ENCODE data around the gene MMEL1. TPM values are rescaled to one million over a fixed set of nuclear protein-coding genes. Genes with fewer than 3 reads are reported as not detected.

Gene MMEL1
- total RNA-seq, 4 donors from 2014 or later = 0.78 to 1.7 (median 0.80) TPM; not detected in 1

DNA sequence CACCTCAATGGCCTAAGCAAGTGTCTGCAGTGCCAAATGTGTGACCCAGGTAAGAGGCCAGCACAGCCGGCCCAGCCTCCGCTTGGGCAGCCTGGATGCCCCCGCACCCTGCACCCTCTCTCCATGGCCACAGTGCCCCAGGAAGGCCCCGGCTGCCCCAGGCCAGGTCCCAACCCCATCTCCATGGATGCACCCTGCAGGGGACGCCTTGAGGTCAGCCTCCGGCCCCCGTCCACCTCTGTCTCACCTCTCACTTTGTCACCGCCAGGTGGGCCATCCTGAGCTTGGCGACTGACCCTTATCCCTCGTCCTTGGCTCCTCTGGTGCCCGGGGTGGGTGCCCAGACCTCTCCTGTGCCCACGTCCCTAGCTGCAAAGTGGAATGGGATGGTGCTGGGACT is 74.4 kb downstream of the MMEL1 start:
- Histone ChIP-seq H3K9me3 (no peaks in the 10 kb centered on the region), H3K27ac (replicated peaks in 1 of 4) (no peak overlapping the region), H3K4me1 (peaks cover 29 to 64% (median 49%) of the 10 kb centered on the region in 4 donors), H3K36me3 (peaks cover 0 to 55% (median 49%) of the 10 kb centered on the region in 4 donors), H3K27me3 (no peaks in the 10 kb centered on the region), H3K4me3 (no peak overlapping the region)
- TF ChIP-seq, protein P1, sequence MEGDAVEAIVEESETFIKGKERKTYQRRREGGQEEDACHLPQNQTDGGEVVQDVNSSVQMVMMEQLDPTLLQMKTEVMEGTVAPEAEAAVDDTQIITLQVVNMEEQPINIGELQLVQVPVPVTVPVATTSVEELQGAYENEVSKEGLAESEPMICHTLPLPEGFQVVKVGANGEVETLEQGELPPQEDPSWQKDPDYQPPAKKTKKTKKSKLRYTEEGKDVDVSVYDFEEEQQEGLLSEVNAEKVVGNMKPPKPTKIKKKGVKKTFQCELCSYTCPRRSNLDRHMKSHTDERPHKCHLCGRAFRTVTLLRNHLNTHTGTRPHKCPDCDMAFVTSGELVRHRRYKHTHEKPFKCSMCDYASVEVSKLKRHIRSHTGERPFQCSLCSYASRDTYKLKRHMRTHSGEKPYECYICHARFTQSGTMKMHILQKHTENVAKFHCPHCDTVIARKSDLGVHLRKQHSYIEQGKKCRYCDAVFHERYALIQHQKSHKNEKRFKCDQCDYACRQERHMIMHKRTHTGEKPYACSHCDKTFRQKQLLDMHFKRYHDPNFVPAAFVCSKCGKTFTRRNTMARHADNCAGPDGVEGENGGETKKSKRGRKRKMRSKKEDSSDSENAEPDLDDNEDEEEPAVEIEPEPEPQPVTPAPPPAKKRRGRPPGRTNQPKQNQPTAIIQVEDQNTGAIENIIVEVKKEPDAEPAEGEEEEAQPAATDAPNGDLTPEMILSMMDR (IDR thresholded peaks at IDR 0.05) = no peak
- TF ChIP-seq POLR2A (IDR thresholded peaks at IDR 0.05; ENCODE audit: low read depth) (no peak), EP300 (IDR thresholded peaks at IDR 0.05) (no peak), POLR2AphosphoS5 (IDR thresholded peaks at IDR 0.05) (no peak)
- intact Hi-C loops (cut with DNase I) = no loop called here
- DNase-seq (ENCODE audit: extremely low spot score) = no peak
- 87% methylated on average over 12 of the region's 12 CpGs for WGBS

DNA sequence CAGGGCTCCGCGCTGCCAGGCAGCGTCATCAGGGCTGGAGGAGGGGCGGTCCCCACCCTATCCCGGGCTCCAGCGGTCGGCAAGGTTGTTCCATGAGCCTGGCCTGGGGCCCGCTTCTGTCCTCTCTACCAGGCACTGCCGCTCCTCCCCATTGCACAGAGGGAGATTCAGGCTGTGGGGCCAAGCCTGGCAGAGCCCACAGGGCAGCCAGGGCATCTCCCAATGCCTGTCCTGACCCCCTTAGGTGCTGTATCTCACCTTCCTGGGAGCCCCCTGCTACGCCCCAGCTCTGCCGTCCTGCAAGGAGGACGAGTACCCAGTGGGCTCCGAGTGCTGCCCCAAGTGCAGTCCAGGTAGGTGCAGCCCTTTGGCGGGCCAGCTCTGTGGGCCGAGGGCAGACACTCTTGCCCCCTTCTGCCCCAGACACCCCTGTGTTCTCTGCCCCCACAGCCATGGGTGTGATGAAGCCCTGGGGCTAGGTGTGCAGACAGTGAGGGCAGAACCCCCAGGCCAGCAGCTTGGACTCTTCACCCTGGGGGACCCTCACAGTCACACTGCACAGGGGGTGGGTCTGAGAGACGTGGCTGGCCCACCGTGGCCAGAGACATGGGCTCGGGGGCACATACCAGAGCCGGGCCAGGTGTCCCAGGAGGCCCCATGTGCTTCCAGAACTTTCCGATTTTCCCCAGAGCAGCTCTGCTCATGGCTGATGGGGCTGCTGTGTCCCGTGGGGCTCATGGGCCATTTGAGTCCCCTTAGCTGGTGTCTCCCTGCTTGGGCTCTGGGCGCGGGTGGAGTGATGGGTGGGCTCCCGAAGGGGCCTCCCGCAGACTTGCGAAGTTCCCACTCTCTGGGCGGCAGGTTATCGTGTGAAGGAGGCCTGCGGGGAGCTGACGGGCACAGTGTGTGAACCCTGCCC is 75.1 kb downstream of the MMEL1 start:
- Histone ChIP-seq H3K36me3 (peaks cover 0 to 48% (median 44%) of the 10 kb centered on the region in 4 donors), H3K4me3 (peak overlapping the region; percentile 62 to 83 (median 71)), H3K4me1 (peaks cover 29 to 64% (median 49%) of the 10 kb centered on the region in 4 donors), H3K27ac (replicated peaks in 1 of 4) (peak overlapping the region; percentile 81 to 90 (median 86)), H3K9me3 (no peaks in the 10 kb centered on the region), H3K27me3 (no peaks in the 10 kb centered on the region)
- no peak for DNase-seq (ENCODE audit: extremely low spot score)
- intact Hi-C loops (cut with DNase I) = loop anchor here (2.0 kb wide), 1 partner anchor 21 kb away; no protein-coding TSS in a partner anchor
- no peak for TF ChIP-seq EP300 (IDR thresholded peaks at IDR 0.05)
- TF ChIP-seq POLR2A (IDR thresholded peaks at IDR 0.05; ENCODE audit: low read depth) = no peak
- no peak for TF ChIP-seq POLR2AphosphoS5 (IDR thresholded peaks at IDR 0.05)
- TF ChIP-seq, protein P1 (IDR thresholded peaks at IDR 0.05) = no peak
- 91% methylated on average over 5 of the region's 30 CpGs for WGBS

DNA sequence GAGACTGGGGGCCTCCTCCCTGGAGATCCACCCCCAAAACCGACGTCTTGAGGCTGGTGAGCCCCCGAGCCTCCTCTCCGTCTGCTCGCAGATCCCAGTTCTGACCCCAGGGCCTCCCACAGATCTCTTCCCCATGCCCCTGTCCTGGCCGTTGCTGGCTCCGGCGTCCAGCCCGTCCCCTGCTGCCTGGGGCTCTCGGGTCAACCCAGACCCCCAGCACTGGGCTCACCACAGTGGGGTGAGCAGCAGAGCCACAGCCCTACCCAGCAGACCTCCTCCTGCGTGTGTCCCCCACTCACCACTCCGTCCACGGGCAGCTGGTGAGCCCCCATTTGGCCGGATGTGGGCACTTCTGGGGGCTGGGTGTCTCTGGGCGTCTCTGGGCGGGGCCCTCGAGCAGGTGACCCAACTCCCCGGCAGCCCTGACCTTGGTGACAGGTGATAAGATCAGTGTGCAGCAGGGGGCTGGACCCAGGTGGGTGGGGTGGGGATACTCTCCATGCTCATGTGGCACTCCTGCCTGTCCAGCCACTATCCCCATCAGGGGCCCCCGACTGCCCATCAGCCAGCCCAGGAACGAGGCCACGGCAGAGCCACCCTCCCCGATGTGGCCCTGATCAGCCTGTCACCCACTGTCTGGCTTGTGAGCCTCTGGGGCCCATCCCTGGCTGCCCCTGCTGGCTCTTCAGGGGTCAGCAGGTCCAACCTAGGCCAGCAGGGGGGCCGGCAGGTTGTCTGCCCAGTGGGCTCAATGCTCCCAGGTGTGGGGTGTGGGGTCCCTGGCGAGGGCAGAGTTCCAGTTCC is 75.9 kb downstream of the MMEL1 start:
- H3K4me1 ChIP-seq = peaks cover 29 to 64% (median 49%) of the 10 kb centered on the region in 4 donors
- TF ChIP-seq, protein P1 (IDR thresholded peaks at IDR 0.05) = no peak
- no peak for TF ChIP-seq POLR2A (IDR thresholded peaks at IDR 0.05; ENCODE audit: low read depth)
- no peak for TF ChIP-seq EP300 (IDR thresholded peaks at IDR 0.05)
- peak overlapping the region; percentile 62 to 83 (median 71) for H3K4me3 ChIP-seq
- intact Hi-C loops (cut with DNase I) = loop anchor here (2.0 kb wide), 1 partner anchor 22 kb away; no protein-coding TSS in a partner anchor
- peaks cover 0 to 40% (median 38%) of the 10 kb centered on the region in 4 donors for H3K36me3 ChIP-seq
- peak overlapping the region; percentile 81 to 90 (median 86) for H3K27ac ChIP-seq (replicated peaks in 1 of 4)
- H3K27me3 ChIP-seq = peaks cover 0 to 3% (median 0%) of the 10 kb centered on the region in 4 donors
- 13% methylated on average over 7 of the region's 24 CpGs for WGBS
- H3K9me3 ChIP-seq = no peaks in the 10 kb centered on the region
- no peak for DNase-seq (ENCODE audit: extremely low spot score)

DNA sequence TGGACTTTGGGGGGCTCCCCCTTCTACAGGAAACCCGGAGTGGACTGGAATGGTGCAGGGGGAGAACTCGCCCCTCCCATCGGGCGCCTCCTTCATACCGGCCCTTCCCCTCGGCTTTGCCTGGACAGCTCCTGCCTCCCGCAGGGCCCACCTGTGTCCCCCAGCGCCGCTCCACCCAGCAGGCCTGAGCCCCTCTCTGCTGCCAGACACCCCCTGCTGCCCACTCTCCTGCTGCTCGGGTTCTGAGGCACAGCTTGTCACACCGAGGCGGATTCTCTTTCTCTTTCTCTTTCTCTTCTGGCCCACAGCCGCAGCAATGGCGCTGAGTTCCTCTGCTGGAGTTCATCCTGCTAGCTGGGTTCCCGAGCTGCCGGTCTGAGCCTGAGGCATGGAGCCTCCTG is 76.5 kb downstream of the MMEL1 start, which contains the start of gene TNFRSF14:
Gene TNFRSF14, plus strand, starts transcription at position 95 of the 401 bp plus-strand sequence. Its CDS starts 294 bp downstream, at position 389.
- Histone ChIP-seq H3K36me3 (peaks cover 0 to 34% (median 32%) of the 10 kb centered on the region in 4 donors), H3K4me1 (peaks cover 29 to 64% (median 49%) of the 10 kb centered on the region in 4 donors), H3K4me3 (peak within 1 kb of the TSS; percentile 62 to 83 (median 71)), H3K9me3 (no peaks in the 10 kb centered on the region), H3K27me3 (peaks cover 0 to 3% (median 0%) of the 10 kb centered on the region in 4 donors), H3K27ac (replicated peaks in 1 of 4) (peak within 1 kb of the TSS; percentile 81 to 90 (median 86))
- no peak for DNase-seq (ENCODE audit: extremely low spot score)
- intact Hi-C loops (cut with DNase I) = loop anchor here (2.0 kb wide), 1 partner anchor 23 kb away; no protein-coding TSS in a partner anchor
- TF ChIP-seq, protein P1 (IDR thresholded peaks at IDR 0.05) = peak in 1 of 3 experiments; percentile 19
- TF ChIP-seq POLR2A (IDR thresholded peaks at IDR 0.05; ENCODE audit: low read depth) = no peak
- TF ChIP-seq EP300 (IDR thresholded peaks at IDR 0.05) = no peak
- TF ChIP-seq POLR2AphosphoS5 (IDR thresholded peaks at IDR 0.05) = no peak
- WGBS = 5% methylated on average over 7 of the region's 16 CpGs
